ENCODE results near the gene CCDC68.
"Not testable (repeated sequence)": the region's sequence is repeated elsewhere in the genome, so short reads cannot be mapped to it uniquely, and the experiment has no call there.

CCDC68 gene

GRCh38 chr18:54856105-54856646 is 103.1 kb downstream of the CCDC68 start:
- no peaks in the 10 kb centered on the region for H3K4me1 ChIP-seq (ENCODE audit: control insufficient read depth, insufficient read depth, low read length)
- H3K36me3 ChIP-seq (ENCODE audit: control insufficient read depth, insufficient read depth, low read length) = no peaks in the 10 kb centered on the region
- no peak overlapping the region for H3K9ac ChIP-seq (ENCODE audit: low read length)
- H3K27me3 ChIP-seq (ENCODE audit: control insufficient read depth, insufficient read depth, low read length) = no peaks in the 10 kb centered on the region
- no peak overlapping the region for H3K4me3 ChIP-seq (ENCODE audit: low read length)
- H3K27ac ChIP-seq (ENCODE audit: low read depth, low read length) = no peak overlapping the region

GRCh38 chr18:54855050-54855449 is 104.2 kb downstream of the CCDC68 start:
- H3K4me1 ChIP-seq (ENCODE audit: control insufficient read depth, insufficient read depth, low read length); H3K27ac ChIP-seq (ENCODE audit: low read depth, low read length); H3K4me3 ChIP-seq (ENCODE audit: low read length); H3K27me3 ChIP-seq (ENCODE audit: control insufficient read depth, insufficient read depth, low read length); H3K9ac ChIP-seq (ENCODE audit: low read length); H3K36me3 ChIP-seq (ENCODE audit: control insufficient read depth, insufficient read depth, low read length): not testable (repeated sequence)

DNA sequence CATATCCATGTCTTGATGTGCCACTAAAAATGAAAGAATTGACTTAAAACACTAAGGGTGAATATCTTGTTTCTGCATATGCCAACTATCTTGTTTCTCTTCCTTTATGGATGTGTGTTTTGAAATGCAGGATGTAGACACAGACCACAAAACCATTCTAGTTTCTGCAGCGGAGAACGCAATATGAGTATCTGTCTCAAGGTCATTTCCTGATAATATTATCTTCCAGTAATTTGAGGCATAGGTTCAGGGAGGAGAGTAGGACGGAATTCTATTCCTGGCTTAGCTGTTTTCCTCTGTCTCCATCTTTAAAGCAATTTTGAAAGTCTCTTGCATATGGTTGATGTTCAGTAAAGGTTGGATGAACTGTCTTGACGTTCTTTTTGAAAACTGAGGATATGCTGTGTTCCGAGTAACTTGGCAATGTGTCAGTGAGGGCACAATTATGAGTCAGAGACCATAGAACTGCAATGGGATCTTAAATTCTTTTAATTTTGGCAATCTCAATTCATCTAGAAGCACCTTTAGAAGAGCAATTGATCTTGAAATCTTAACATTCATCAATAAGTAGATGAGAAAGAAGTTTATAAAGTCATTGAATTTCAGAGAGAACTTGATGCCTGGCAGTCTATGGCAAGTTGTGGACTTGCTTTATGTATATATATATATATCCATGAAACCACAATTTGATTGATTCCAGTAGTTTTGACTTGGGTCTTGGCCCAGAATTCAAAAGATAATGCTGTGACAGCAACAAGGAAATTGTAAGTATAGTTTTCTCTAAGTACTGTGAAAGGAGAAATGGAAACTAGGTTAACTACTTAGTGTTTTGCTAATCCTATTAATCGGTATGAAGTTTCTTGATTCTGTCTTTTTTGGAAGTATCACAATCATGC is 106.2 kb downstream of the CCDC68 start:
- H3K27me3 ChIP-seq (ENCODE audit: control insufficient read depth, insufficient read depth, low read length) = no peaks in the 10 kb centered on the region
- no peak overlapping the region for H3K9ac ChIP-seq (ENCODE audit: low read length)
- H3K36me3 ChIP-seq (ENCODE audit: control insufficient read depth, insufficient read depth, low read length) = no peaks in the 10 kb centered on the region
- no peak overlapping the region for H3K4me3 ChIP-seq (ENCODE audit: low read length)
- H3K27ac ChIP-seq (ENCODE audit: low read depth, low read length) = no peak overlapping the region
- no peaks in the 10 kb centered on the region for H3K4me1 ChIP-seq (ENCODE audit: control insufficient read depth, insufficient read depth, low read length)

All from rectal smooth muscle tissue (tissue), 1 donor.